ENCODE results near the gene ICAM2.

The ICAM2 gene

DNA sequence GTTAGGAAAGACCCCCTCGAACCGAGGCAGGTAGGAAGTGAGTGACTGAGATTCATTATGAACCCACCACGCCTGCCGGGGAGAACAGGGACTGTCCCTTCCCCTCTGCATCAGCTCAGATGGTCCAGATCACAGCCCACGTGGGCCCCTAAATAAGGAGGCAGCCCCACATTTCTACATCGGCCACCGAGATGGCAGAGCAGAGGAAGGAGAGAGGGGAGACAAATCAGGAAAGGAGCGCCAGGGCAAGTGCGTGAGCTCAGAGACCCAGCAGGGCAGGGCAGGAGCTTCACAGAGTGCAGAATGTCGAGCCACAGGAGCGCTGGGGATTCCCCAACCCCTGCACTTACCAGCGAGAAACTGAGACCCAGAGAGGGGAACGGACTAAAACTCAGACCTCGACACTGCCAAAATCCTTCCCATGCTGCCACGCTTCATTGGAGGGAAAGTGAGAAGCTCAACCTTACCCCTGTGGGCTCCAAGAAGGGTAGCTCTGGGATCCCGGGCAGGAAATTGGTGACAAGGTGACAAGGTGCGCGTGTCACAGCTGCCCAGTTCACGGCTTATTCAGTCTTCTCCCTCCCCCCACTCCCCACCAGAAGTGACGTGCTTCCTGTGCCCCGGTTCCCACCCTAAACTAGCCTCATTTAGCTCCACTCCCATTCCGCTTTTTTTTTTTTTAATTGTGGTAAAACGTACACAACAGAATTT is at the start of gene ICAM2:
Gene ICAM2, minus strand, starts transcription at position 578 of the 711 bp plus-strand sequence. CDS start 13,942 bp downstream, outside the sequence.
- DNase-seq (ENCODE audit: low spot score): peak; percentile 92

DNA sequence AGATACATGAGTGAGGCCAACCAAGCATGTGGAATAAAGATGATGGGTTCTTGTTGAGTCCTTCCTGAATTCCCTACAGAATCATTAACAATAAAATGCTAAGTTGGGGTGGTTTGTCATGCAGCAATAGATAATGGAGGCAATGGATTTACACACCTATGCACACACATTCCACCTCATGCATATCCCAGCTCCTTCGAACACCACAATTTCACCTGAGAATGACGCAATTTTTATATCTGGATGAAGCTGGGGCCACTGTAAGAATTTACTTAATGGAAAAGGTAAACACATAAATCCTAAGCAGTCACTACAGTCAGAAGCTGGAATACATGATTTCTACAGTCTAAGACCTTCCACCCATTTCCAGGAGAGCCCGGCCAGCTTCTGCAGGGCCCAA is 49.8 kb upstream of the ICAM2 start:
- no peak for DNase-seq (ENCODE audit: low spot score)

DNA sequence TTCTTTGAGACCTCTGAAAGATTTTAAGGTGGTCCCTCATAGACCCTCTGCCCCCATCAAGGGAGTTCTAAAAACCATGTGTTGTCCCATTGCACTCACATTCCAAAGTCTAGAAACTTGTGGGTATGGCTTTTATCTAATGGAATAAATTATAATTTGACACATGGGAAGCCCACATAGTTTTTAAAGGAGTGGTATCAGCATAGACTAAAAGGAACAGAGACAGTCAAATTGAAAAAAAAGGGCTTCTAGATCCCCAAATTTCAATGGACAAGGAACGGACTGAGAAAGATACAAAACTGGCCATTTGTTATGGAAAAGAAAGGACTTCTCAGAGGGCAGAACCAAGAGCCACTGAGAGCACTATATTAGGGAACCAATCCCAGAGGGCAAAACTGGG is 48.7 kb upstream of the ICAM2 start:
- no peak for DNase-seq (ENCODE audit: low spot score)

DNA sequence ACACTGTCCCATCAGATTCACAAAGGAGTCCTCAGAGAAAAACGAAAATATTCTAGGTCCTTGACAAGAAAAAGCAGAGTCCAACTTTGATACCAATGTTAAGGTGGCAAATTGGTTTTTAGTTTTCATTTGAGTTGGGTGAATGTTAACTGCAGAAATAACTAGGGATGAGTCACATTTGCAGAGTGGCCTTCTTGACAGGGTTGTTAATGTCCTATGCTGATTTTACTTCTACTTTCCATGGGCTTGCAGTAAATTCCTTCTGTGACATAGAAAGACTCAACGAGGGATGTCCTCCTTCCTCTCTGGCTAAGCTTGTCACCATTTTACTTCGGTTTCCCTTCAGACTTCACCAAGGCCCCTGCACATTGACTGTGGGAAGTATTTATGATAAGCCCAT is 47.2 kb upstream of the ICAM2 start:
- DNase-seq (ENCODE audit: low spot score): no peak

DNA sequence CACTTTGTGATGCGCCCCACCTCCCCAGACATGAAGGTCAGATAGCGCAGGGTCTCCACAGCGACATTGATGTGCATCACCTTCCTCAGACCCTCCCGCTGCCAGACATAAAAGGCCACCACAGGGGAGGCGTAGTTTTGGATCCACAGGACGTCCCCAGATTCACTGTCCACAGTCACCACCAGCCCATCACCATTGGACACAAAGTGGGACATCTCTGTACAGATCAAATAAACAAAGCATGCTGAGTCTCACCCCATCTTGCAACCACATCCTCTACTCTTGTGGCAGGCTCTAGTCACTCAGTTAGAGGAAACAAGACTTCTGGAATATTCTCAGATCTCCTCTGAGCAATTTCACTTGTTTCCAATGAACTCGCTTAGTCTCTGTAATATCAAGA is 46.3 kb upstream of the ICAM2 start:
- DNase-seq (ENCODE audit: low spot score): peak; percentile 52

DNA sequence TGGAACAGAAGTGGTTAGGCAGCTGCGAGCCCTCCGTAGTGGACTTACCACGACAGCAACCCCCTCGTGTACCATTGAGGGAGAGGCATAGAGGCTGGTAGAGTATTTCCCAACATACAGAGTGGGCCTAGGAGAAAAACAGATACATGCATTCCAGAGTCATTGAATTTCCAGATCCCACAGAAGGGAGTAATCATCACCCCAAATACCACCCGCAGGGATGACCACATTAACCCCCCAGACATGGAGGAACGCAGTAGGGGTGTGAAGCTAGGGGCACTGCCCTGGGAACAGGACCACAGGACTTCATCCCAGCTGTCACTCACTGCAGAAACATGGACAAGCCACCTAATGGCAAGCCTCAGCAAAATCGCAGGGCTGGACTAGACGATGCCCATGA is 44.7 kb upstream of the ICAM2 start:
- DNase-seq (ENCODE audit: low spot score): no peak

DNA sequence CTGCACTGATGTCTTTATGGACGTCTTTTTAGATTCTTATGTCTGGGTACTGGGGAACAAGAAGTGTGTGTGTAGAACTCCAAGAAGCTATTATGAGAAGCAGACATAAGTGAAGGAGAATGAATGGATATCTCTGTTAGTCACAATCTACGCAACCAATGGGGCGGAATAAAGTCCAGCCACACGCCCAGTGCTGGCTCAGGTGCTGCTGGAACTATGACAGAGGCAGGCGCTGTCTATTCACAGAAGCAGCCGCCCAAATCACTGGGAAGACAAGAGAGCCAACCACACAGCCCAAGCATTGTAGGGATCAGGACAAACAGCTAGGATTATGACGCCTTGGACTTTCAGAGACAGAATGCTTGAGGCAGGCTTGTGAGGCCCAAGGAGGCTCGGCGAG is 43.9 kb upstream of the ICAM2 start:
- DNase-seq (ENCODE audit: low spot score): no peak

DNA sequence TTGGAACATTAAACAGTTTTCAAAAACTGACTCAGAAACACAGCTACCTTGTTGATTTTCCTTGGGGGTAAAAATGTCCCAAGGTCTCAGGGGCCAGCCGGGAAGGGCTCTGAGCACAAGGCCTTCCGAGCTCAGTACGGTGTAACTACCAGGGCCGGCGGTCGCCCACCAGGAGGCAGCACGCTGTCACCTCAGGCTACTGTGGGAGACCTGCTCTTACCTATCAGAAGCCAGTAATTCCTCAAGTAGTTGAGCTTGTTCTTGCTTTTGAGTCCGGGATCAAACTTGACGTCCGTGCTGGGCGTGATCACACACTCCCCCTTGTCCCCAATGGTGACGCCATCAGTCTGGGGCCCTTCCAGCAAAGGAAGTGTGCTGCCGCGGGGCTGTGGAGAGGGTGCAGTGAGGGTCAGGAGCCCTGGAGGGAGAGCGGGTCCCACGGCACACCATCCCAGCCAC is 43.4 kb upstream of the ICAM2 start:
- DNase-seq (ENCODE audit: low spot score): peak; percentile 48

DNA sequence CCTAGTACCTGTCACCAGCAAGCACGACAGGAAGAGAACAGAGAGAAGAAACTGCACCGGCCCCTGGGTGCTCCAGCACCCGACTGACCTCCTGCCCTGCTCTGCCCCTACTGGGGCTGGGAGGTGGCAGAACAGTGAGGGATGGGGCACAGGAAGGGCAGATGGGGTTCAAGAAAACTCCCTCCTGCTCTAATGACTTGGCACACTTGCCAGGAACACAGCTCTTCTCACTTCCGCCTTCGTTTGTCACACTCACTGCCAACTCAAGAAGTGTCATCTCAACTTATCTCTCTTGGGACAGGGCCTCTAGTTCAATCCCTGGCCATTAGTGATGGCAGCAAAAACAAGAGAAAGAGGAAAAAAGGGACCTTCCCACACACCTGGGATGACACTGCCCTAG is 42.7 kb upstream of the ICAM2 start:
- peak; percentile 33 for DNase-seq (ENCODE audit: low spot score)

DNA sequence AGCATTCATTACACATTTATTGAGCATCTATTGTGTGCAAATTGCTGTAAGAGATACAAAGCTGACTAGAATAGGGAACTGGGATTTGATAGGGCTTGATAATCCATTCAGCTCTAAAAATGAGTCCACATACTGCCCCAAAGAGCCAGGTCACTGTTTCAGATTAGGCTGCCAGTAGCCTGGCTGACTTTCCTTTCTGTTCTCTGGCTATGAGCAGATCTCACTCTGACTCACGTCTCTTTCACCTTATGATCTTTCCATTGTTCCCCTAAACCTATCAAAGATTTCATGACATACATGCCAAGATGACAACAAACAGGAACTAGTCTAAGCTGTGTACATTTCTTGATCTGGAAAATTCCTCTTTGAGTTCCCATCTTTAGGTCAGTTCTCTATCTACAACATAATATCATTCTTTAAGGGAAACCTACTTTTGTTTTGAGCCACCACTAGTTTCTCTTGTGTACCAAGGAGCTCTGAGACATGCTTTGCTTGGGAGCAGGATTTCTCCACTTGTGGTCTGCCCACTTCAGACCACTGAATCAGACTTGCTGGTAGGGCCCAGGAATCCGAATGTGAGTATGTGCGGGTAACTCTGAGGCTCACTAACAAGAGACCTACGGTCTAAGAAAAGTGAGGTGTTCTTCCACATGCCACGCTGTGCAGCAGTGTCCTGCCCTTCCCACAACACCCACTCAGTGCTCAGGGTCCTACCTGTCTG is 40.9 kb upstream of the ICAM2 start:
- DNase-seq (ENCODE audit: low spot score): peak; percentile 75

DNA sequence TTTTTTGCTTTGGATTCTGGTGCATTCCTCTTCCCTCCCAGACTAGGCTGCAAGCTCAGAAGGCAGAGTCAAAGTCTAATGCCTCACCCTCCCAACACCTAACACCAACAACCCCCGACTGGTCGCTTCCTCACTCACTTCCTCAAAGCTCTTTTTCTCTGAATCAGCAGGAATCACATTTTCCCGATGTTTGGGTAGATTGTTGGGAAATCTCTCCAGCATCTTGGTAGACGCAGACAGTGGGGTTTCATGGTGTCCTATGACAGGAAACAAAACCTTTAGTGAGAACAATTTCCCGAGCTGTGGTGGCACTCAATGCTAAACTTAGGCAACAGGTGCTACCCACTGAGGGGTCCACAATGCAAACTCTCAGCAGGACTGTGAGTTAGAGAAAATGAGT is 39.9 kb upstream of the ICAM2 start:
- DNase-seq (ENCODE audit: low spot score): peak; percentile 22

DNA sequence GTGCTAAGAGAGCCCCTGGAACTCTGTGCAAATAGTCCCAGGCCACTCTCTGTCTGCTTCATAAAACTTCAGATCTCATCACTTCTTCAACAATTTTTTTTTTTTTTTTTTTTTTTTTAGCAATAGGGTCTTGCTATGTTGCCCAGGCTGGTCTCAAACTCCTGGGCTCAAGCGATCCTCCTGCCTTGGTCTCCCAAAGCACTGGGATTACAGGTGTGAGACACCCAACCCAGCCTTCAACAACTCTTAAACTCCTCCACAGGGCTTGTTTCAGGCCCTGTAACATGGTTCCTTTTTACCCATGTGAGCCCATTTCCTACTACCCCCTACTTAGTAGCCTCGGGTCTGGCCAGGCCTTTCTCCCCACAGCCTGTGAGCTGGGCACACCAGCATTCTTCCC is 39.3 kb upstream of the ICAM2 start:
- no peak for DNase-seq (ENCODE audit: low spot score)

DNA sequence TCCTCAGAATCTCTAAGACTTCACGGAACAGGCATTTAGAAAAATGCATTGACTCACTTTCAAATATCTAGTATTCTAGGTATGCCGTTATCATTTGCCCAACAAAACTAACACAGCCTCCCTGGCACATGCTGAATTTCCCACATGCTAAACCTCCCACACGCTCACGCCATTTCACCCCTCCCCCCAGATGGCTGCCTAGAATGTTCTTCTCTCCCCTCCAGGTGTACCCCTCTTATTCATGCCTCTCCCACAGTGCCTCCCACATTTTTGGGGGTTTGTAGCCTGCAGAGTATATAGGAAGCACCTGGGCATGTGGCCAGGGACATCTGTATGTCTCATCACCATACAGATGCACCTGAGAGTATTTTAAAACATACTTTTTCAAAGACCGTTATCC is 38.2 kb upstream of the ICAM2 start:
- no peak for DNase-seq (ENCODE audit: low spot score)

DNA sequence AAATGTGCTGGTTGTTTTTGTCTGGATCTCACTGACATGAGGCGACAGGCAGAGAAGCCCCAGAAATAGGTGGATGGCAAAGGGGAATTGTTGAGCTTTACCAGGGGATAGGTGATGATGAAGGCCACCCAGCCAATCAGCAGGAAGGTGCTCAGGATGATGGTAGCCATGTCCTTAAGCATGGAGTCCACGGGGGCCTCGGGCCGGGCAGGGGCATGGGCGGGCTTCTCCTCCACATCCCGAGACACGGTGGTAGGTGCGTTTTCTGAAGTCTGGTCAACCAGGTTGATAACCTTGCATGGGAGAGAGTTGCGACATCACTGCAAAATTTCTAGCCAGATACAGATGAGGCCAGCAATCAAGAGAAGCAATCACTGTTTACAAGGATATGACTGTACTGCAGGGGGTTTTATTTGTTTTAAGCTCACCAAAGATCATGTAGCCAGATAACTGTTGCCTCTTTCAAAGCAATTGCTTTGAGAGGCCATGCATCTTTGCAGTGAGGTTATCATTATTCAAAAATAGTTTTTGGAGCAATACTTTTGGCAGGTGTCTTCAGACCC is 37.3 kb upstream of the ICAM2 start:
- no peak for DNase-seq (ENCODE audit: low spot score)

DNA sequence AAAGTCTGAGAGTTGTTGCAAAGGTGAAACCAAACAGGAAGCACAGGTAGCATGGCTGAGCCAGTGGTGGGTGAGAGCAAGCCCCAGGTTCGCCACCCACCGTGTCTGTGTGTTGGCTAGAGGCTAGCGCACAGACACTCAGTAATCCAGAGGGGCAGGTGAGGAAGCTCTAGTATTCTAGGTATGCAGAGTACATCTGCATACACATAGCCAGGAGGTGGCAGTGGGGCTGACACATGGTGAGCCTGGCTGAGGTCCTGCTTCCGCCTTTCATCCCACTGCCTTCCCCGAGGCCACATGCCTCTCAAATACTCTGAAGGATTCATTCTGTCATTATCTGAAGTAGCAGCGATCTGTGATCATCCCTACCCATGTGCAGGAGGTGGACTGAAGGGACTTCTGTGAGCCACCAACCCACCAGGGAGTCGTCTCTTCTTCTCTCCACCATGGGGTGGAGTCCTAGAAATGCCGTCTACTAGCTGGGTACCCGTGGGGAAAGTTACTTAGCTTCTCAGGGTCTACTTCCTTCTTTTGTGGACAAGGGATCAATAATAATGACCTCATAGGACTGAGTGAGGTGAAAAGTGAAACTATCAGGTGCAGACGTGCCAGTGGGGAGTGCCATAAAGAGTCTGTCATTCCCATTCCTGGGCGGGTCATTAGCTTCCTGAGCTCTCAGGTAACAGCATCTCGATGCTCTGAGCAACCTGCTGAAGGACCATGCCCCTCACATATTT is 36.0 kb upstream of the ICAM2 start:
- no peak for DNase-seq (ENCODE audit: low spot score)

DNA sequence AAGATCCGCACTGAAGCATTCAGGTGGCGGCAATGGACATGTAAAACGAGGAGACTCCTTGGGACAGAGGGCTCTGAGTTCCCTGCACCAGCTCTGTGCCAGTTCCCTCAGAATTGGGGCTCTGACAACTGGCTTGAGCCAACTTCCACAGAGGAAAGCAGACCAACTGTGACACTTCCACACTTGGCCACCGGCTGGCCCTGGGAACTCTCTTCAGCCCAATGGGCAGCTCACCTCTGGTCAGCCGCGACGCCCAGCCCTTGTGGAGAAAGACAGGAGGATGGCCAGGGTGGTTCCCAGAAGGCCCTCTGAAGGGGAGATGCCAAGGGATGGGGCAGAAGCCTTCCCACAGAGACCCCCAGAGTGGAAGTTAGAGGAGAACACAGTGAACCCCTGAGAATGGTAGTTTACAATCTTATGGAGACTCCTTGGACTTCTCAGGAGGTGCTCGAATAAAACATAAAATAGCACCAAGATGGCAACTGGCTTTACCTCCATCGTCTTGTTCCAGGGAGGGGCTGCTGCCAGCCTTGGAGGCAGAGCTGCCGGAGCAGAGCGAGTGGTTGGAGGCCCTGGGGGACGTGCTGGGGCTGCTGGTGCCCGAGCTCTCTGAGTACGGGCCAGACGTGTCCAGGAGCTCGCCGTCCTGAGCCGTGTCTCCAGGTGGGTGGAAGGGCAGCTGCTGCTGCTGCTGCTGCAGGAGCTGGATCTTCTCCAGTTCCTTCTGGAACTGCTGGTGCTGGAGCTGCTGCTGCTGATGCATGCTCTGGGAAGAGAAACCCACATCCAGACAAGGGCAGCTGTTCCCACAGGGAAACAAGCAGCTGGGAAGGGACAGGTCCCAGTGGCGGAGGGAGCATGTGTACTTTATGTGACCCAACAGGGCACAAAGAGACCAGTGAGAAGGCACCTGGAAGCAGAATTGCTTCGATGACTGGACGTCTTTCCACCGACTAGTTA is 35.0 kb upstream of the ICAM2 start:
- DNase-seq (ENCODE audit: low spot score): no peak

DNA sequence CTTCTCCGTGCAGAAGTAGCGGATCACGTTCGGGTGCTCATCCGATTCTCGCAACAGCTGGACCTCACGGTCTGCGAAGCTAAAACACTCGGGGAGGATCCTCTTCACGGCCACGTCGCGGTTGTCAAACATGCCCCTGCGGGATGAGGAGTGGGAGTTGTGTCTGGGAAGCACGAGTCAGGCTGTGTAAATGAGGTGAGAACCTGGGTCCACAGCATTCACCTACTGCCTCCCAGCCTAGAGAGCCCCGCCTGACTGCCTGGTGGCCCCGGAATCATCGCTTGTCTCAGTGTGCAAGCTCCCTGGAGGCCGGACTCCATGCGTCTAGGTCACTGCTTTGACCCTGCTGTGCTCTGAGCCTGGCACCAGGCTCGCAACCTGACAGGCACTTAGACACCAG is 33.9 kb upstream of the ICAM2 start:
- DNase-seq (ENCODE audit: low spot score): no peak

DNA sequence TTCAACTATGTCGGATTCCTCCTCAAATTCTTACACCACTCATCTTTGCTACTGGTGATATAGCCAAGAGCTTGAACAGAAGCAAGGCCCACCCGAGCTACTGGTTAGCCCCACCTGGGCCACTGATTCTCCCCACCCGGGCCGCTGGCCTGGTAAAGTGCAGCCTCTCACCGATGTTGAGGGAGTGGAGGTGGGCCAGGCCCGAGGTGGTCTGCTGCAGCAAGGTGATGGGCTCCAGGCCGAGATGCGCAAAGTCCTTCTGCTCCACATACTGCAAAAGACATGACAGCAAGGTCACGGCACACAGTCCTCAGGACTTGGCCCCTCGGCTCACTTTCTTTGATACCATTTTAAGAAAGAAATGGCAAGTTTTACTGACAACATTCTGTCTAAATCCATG is 32.7 kb upstream of the ICAM2 start:
- no peak for DNase-seq (ENCODE audit: low spot score)

DNA sequence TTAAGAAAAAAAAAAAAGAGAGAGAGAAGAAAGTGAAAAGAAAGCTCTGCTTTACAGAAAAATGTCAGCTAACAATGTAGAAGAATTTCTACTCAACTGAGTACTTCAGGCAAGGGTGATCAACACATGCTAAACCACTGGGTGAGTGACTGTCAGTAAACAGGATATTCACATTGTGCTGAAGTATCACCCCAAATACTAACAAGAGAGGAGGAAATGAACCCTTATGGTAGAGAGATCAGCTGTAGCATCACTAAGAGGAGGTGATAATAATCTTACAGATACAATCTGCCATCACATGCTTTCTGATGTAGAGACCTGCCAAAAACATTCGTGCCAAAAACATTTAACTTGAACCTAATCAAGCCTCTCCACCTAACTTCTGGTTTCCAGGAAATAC is 30.7 kb upstream of the ICAM2 start:
- DNase-seq (ENCODE audit: low spot score): peak; percentile 62

DNA sequence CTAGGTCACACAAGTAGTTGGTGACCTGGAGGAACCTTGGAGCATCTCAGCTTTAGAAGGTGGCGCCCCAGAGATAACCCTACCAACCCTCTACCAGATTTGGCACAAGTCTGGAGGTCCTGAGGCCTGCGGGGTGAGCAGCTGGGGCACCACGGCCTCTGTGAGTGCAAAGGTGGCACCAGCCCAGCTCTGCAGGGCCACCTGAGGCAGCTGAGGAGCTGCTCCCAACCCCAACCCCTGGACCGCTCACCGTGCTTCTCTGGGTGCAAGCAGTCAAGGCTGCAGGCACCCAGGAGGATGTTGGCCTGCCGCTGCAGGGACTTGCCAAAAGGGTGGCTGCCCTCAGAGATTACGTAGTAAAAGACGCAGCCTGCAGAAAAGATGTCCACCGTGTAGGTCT is 28.4 kb upstream of the ICAM2 start:
- DNase-seq (ENCODE audit: low spot score): no peak

DNA sequence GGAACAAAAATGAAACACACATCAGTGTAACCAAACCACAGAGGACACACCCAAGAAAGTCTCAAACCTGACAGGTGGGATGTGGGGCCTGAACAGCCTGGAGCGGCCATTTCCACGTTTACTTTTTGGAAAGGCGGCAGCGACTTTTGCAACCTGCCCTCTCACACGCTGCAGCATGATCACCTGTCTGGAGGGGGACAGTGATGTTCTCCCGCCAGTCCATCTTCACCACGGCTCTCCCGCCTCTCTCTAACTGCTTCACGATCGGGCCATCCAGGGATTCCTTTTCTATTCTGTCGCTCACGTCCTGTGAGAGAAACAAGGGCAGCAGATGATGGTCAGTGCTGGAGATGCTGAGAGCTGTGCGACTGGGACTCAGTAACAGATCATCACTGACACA is 24.7 kb upstream of the ICAM2 start:
- no peak for DNase-seq (ENCODE audit: low spot score)

All from activated CD4-positive, alpha-beta T cell treated with anti-CD3 and anti-CD28 coated beads, Interleukin-2, Interleukin-4, amounts not matched to agents 100 ng/mL and 50 ng/mL, durations not matched to agents 16 hours and 8 hours (primary cell).